Upper lobe of left lung (tissue), 6 donors: ENCODE data around the gene SEMA3D. TPM values are rescaled to one million over a fixed set of nuclear protein-coding genes. Genes with fewer than 3 reads are reported as not detected.

Experiments used
- ATAC-seq, 2 donors: fragments of 200-7000 bp; cut with Tn5 transposase; one replicate each; pipeline ENCODE4 v1.9.1; 2022; ENCODE audit warnings: mild to moderate bottlenecking in 2 of 2, moderate library complexity in 2 of 2; ENCODE audit not compliant: low FRiP score in 2 of 2
- DNase-seq, 2 donors: peaks; one replicate each; pipeline ENCODE4 v3.0.0-alpha.2; 2019 to 2020
- H3K27ac ChIP-seq, 4 donors: fragments of 200-600 bp; sonication (generic); one replicate each; pipeline ENCODE4 v1.5.1; 2016 to 2019
- H3K27me3 ChIP-seq, 4 donors: fragments of 200-600 bp; sonication (generic); one replicate each; pipeline ENCODE4 v1.5.1; 2017 to 2019
- H3K36me3 ChIP-seq, 4 donors: fragments of 200-600 bp; sonication (generic); one replicate each; pipeline ENCODE4 v1.5.1; 2016 to 2019
- H3K4me1 ChIP-seq, 4 donors: fragments of 200-600 bp; sonication (generic); one replicate each; pipeline ENCODE4 v1.5.1; 2018 to 2019
- H3K4me3 ChIP-seq, 4 donors: fragments of 200-600 bp; sonication (generic); one replicate each; pipeline ENCODE4 v1.5.1; 2017 to 2019; ENCODE audit warnings: mild to moderate bottlenecking in 2 of 4, moderate library complexity in 1 of 4
- H3K9me3 ChIP-seq, 4 donors: fragments of 200-600 bp; sonication (generic); one replicate each; pipeline ENCODE4 v1.5.1; 2018 to 2019
- CTCF ChIP-seq, 6 experiments: fragments of 450-650 bp in 4 of 6; fragments of 200-600 bp in 2 of 6; sonication (generic) in 2 of 6; IDR thresholded peaks; one replicate each; pipeline ENCODE4 v1.5.1; 2016 to 2019; ENCODE audit warnings: antibody characterized with exemption in 6 of 6
- EP300 ChIP-seq, 4 donors: sonication (generic); formaldehyde crosslinking; IDR thresholded peaks; one replicate each; pipeline ENCODE4 v1.5.1; 2017; ENCODE audit warnings: antibody characterized with exemption in 4 of 4, control low read depth in 2 of 4
- POLR2A ChIP-seq, 4 donors: fragments of 450-650 bp; IDR thresholded peaks; one replicate each; pipeline ENCODE4 v1.5.1; 2016 to 2017; ENCODE audit warnings: antibody characterized with exemption in 4 of 4, mild to moderate bottlenecking in 2 of 4
- POLR2AphosphoS5 ChIP-seq, 2 donors: sonication (generic); formaldehyde crosslinking; IDR thresholded peaks; one replicate each; pipeline ENCODE4 v1.5.1; 2017; ENCODE audit warnings: antibody characterized with exemption in 2 of 2
- WGBS, 2 donors: methylation state at CpG; one replicate each; pipeline ENCODE4 v1.1.5; 2017 to 2018; 5-methylcytosine and 5-hydroxymethylcytosine counted together
- total RNA-seq, 6 donors: library from RNA; depleted of rRNA in 4 of 6; stranded (reverse); fragments of >200 nt in 4 of 6; gene quantifications; one replicate each; pipeline versions ENCODE4 v1.1.0 to v1.2.1, GENCODE V29; 2016 to 2021
- donor health status: DM: no; HTN: no; CAD: no; lungs with moderate emphysema.
- donor health status: DM: no; HTN: yes; CAD: no; lungs with severe emphysema.

Gene SEMA3D
- total RNA-seq, 6 donors from 2014 or later, result 1.7 to 8.1 (median 3.5) TPM

GRCh38 chr7:85019176-85019575, 167.7 kb downstream of the SEMA3D start:
- no peaks in the 10 kb centered on the region for H3K4me1 ChIP-seq
- no peaks in the 10 kb centered on the region for H3K27me3 ChIP-seq
- H3K36me3 ChIP-seq, result no peaks in the 10 kb centered on the region
- DNase-seq (no peak), ATAC-seq (no peak)
- TF ChIP-seq POLR2A (IDR thresholded peaks at IDR 0.05), result no peak
- no peak overlapping the region for H3K4me3 ChIP-seq
- 74 to 88% methylated on average over 1 of the region's 1 CpG for WGBS, 2 donors
- H3K27ac ChIP-seq, result no peak overlapping the region
- H3K9me3 ChIP-seq, result no peaks in the 10 kb centered on the region

DNA sequence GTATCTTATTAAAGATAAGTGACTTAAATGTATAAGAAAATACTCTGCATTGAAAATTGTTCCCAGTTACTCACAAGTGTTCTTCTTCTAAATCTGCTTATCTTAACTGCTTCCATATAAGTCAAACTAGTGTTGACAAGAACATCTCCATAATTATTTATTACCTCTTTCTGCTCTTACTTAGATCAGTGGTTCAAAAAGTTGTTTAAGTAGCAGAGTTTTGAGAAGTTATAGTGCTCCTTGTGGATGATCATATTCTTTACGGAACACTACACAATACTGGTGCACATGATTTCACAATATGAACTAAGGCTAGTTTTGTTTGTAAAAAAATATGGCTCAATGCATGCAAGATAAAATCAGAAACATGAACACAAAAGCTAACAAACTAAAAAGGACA, 168.4 kb downstream of the SEMA3D start:
- DNase-seq (no peak), ATAC-seq (no peak)
- no peak for TF ChIP-seq POLR2A (IDR thresholded peaks at IDR 0.05)
- TF ChIP-seq POLR2AphosphoS5 (IDR thresholded peaks at IDR 0.05), result no peak
- Histone ChIP-seq H3K36me3 (no peaks in the 10 kb centered on the region), H3K27ac (no peak overlapping the region), H3K27me3 (no peaks in the 10 kb centered on the region), H3K4me1 (no peaks in the 10 kb centered on the region), H3K9me3 (no peaks in the 10 kb centered on the region), H3K4me3 (no peak overlapping the region)
- 77 to 86% methylated on average over 1 of the region's 1 CpG for WGBS, 2 donors

DNA sequence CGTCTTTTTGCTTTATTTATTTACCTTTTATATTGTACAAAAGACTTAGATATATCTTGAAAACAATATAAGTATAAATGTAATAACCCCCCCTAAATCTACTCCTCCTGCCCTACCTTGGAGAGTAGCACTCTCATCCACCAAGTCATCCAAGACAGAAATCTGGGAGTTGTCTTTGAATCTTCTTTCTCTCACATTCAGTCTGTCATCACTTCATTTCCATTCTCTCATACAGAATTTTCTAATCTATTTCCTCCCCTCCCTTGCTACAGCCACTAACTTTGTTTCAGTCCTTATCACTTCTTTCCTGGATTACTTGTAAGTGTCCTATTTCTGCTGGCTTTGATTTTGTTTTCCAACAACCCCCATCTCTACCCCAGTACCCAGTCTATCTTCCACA, 170.6 kb downstream of the SEMA3D start:
- TF ChIP-seq CTCF (IDR thresholded peaks at IDR 0.05), result no peak
- TF ChIP-seq POLR2A (IDR thresholded peaks at IDR 0.05), result no peak
- TF ChIP-seq EP300 (IDR thresholded peaks at IDR 0.05), result no peak
- no peak for TF ChIP-seq POLR2AphosphoS5 (IDR thresholded peaks at IDR 0.05)
- DNase-seq (no peak), ATAC-seq (no peak)
- Histone ChIP-seq H3K4me3 (no peak overlapping the region), H3K9me3 (no peaks in the 10 kb centered on the region), H3K27ac (no peak overlapping the region), H3K4me1 (no peaks in the 10 kb centered on the region), H3K36me3 (no peaks in the 10 kb centered on the region), H3K27me3 (no peaks in the 10 kb centered on the region)
- WGBS, 2 donors, result 87 to 88% methylated on average over 1 of the region's 1 CpG

- ATAC-seq (no peak), DNase-seq (no peak)
- WGBS, 2 donors, result 86 to 92% methylated on average over 7 of the region's 7 CpGs
- Histone ChIP-seq H3K4me3 (no peak overlapping the region), H3K36me3 (no peaks in the 10 kb centered on the region), H3K27ac (no peak overlapping the region), H3K27me3 (no peaks in the 10 kb centered on the region), H3K4me1 (no peaks in the 10 kb centered on the region), H3K9me3 (no peaks in the 10 kb centered on the region)
- TF ChIP-seq POLR2AphosphoS5 (IDR thresholded peaks at IDR 0.05) (no peak), POLR2A (IDR thresholded peaks at IDR 0.05) (no peak), CTCF (IDR thresholded peaks at IDR 0.05) (no peak), EP300 (IDR thresholded peaks at IDR 0.05) (no peak)
These were observed 171.8 kb downstream of the SEMA3D start for GRCh38 chr7:85014936-85015660.

DNA sequence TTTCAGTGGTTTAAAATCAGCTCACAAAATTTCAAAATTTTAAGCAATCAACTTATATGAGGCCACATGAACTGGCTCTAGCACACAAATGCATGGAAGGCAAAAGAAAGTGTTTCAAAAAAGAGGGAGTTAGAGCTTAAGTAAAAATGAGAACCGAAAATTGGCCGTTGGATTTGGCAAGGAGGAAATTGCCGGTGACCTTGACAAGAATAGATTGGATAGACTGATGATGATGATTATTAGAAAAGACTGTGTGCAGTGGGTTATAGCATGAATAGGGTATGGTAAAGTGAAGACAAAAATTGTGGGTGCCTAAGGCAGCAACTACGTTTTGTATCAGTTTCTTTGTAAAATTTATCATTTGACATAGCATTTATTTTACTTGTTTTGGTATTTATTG, 175.7 kb downstream of the SEMA3D start:
- Histone ChIP-seq H3K4me1 (no peaks in the 10 kb centered on the region), H3K36me3 (no peaks in the 10 kb centered on the region), H3K27me3 (no peaks in the 10 kb centered on the region), H3K9me3 (no peaks in the 10 kb centered on the region), H3K4me3 (no peak overlapping the region), H3K27ac (no peak overlapping the region)
- ATAC-seq, result no peak
- no peak for DNase-seq
- TF ChIP-seq CTCF (IDR thresholded peaks at IDR 0.05) (no peak), POLR2A (IDR thresholded peaks at IDR 0.05) (no peak), POLR2AphosphoS5 (IDR thresholded peaks at IDR 0.05) (no peak), EP300 (IDR thresholded peaks at IDR 0.05) (no peak)
- 82 to 87% methylated on average over 4 of the region's 4 CpGs for WGBS, 2 donors

- H3K36me3 ChIP-seq, result no peaks in the 10 kb centered on the region
- no peak overlapping the region for H3K4me3 ChIP-seq
- no peaks in the 10 kb centered on the region for H3K4me1 ChIP-seq
- TF ChIP-seq EP300 (IDR thresholded peaks at IDR 0.05) (no peak), POLR2AphosphoS5 (IDR thresholded peaks at IDR 0.05) (no peak), POLR2A (IDR thresholded peaks at IDR 0.05) (no peak), CTCF (IDR thresholded peaks at IDR 0.05) (no peak)
- DNase-seq (no peak), ATAC-seq (no peak)
- no peaks in the 10 kb centered on the region for H3K9me3 ChIP-seq
- no peak overlapping the region for H3K27ac ChIP-seq
- H3K27me3 ChIP-seq, result no peaks in the 10 kb centered on the region
These were observed 176.6 kb downstream of the SEMA3D start for GRCh38 chr7:85010306-85010705.
